ENCODE results near the gene ADIRF.
"Not testable (repeated sequence)": the region's sequence is repeated elsewhere in the genome, so short reads cannot be mapped to it uniquely, and the experiment has no call there.

ADIRF gene

DNA sequence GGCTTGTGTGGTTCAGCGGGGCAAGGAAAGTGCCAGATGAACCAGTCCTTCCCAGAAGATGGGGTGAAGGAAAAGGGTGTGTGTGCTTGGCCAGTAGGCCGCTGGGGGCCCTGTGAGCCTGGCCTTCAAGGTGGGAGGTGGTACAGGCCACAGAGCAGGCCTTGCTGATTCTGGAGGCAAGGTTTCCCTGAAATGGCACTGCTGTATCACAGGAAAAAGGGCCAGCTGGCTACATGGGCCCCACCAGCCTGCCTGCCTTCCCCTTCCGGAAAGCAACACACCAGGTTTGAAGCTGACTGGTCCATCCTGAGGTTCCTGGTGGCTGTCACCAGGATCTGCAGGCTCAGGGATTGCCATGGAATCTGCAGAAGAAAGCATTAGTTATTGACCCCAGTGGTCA lies 23.4 kb upstream of the ADIRF start:
- Histone ChIP-seq H3K4me3 (ENCODE audit: low read depth, low read length) (no peak overlapping the region), H3K27ac (no peak overlapping the region), H3K27me3 (replicated peaks) (no peaks in the 10 kb centered on the region), H3K36me3 (replicated peaks) (no peaks in the 10 kb centered on the region)
- DNase-seq: no peak
- TF ChIP-seq, protein P1, sequence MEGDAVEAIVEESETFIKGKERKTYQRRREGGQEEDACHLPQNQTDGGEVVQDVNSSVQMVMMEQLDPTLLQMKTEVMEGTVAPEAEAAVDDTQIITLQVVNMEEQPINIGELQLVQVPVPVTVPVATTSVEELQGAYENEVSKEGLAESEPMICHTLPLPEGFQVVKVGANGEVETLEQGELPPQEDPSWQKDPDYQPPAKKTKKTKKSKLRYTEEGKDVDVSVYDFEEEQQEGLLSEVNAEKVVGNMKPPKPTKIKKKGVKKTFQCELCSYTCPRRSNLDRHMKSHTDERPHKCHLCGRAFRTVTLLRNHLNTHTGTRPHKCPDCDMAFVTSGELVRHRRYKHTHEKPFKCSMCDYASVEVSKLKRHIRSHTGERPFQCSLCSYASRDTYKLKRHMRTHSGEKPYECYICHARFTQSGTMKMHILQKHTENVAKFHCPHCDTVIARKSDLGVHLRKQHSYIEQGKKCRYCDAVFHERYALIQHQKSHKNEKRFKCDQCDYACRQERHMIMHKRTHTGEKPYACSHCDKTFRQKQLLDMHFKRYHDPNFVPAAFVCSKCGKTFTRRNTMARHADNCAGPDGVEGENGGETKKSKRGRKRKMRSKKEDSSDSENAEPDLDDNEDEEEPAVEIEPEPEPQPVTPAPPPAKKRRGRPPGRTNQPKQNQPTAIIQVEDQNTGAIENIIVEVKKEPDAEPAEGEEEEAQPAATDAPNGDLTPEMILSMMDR (IDR thresholded peaks at IDR 0.05; ENCODE audit: low read depth, low read length, missing control alignments): no peak
- in situ Hi-C loops (cut with HindIII; ENCODE audit: low pct_ligation_motif_present, low sequenced_read_pairs): no loop called here

DNA sequence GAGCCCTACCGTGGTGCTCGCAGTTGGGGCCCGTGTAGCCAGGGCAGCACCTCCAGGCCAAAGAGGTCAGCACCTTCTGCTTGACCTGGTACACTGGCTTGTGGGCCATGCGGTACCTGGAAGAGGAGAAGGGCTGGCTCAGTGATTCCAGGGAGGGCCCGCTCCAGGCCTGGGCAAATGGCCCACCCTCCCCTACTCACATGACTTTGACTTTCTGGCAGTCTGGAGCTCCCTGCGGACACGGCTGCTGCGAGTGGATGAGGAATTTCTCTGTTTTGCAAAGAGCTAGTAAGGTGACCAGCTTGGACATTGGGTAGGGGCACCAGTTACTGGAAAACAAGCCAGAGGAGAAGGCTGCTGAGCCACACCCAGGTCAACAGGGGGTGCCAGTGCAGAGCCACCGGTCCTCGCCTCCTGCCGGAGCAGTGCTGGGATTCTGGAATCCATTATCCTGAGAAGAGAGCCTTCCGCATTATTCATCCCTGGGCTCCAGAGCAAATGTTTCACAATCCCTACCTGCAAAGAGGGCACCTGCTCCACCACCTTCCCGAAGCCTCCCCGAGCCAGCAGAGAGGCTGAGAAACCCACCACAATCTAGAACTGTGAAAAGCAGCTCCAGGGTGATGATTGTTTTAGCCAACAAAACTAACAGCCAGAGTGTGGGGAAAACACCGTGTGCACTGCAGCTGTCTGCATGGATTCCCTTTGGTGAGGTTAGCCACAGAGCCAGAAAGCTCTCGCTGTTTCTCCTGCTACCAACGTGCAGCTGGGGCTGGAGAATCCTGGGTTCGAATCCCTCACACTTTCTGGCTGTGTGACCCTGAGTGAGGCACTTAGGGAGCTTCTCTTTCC lies 22.7 kb upstream of the ADIRF start:
- Histone ChIP-seq H3K36me3 (replicated peaks) (no peaks in the 10 kb centered on the region), H3K27ac (no peak overlapping the region), H3K4me3 (ENCODE audit: low read depth, low read length) (no peak overlapping the region), H3K27me3 (replicated peaks) (no peaks in the 10 kb centered on the region)
- no peak for DNase-seq
- TF ChIP-seq, protein P1 (IDR thresholded peaks at IDR 0.05; ENCODE audit: low read depth, low read length, missing control alignments): peak; percentile 57
- in situ Hi-C loops (cut with HindIII; ENCODE audit: low pct_ligation_motif_present, low sequenced_read_pairs): no loop called here

DNA sequence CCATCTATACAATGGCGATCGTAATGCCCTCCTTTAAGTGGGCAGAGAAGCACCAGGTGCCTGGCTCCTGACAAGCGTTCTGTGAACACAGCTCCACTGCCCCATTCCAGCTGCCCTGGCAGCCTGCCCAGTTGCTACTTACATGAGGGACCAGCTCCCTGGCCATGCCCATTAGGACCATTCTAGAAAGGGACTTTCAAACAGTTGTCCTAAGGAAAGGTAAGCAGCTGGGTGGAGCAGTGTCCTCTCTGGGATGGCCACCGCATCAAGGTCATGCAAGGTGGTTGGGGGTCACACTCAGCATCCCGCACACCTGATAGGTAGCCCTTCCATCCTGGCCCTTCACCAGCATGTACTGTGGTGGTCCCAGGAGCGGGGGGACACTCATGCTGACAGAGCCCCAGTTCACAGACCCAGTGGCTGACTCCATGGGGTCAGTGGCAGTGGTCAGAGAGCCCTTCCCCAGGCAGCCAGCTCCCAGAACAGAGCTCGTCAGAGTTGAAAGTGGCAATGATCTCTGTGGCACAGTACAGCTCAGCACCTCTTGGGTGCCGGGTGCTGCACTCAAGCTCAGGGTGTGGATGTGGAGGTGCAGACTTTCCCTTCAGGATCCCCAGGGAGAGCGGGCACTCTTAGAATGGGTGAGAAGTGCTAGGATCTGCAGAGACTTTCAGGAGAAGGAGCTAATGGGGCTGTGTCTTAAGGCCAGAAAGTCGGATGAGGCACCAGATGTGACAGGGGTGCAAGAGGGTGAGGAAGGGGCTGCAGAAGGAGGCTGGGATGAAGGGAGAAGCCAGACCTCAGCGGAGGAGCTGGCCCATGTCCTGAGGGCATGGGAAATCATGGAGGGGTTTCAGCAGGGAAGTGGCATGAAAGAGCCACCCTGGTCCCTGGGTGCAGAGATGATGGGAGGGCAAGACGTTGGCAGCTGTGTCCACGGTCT lies 21.8 kb upstream of the ADIRF start:
- Histone ChIP-seq H3K27me3 (replicated peaks) (no peaks in the 10 kb centered on the region), H3K36me3 (replicated peaks) (no peaks in the 10 kb centered on the region), H3K4me3 (ENCODE audit: low read depth, low read length) (no peak overlapping the region), H3K27ac (no peak overlapping the region)
- DNase-seq: no peak
- TF ChIP-seq, protein P1 (IDR thresholded peaks at IDR 0.05; ENCODE audit: low read depth, low read length, missing control alignments): no peak
- in situ Hi-C loops (cut with HindIII; ENCODE audit: low pct_ligation_motif_present, low sequenced_read_pairs): no loop called here

DNA sequence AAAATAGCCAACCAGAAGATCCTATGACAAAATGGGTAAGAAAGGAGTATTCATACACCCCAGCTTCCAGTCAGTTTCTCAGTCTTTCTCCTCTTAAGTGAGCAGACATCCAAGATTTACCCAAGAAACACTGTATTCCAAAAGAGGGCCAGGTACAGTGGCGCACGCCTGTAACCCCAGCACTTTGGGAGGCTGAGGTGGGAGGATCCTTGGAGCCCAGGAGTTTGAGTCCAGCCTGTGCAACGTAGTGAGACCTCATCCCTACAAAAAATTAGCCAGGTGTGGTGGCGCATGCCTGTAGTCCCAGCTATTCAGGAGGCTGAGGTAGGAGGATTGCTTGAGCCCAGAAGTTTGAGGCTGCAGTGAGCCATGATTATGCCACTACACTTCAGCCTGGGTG lies 20.5 kb upstream of the ADIRF start:
- H3K36me3 ChIP-seq (replicated peaks); in situ Hi-C loops (cut with HindIII; ENCODE audit: low pct_ligation_motif_present, low sequenced_read_pairs); DNase-seq; H3K27ac ChIP-seq; H3K27me3 ChIP-seq (replicated peaks); H3K4me3 ChIP-seq (ENCODE audit: low read depth, low read length): not testable (repeated sequence)

DNA sequence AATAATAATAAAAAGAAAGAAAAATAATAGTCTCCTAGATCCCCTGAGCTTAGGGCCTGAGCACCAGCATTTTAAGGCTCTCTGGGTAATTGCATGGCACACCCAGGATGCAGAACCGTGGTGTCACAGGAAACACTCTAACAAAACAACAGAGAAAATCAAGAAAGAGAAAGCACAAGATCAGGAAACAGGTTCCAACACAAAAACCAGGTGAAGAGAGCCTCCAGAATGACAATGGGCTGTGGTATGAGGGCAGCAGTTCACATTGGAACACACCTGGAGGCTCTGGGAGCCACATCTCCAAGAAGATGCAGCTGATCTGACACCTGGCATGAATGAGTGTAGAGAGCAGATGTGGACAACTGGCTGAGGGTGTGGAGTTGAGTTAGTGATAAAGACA lies 17.9 kb upstream of the ADIRF start:
- in situ Hi-C loops (cut with HindIII; ENCODE audit: low pct_ligation_motif_present, low sequenced_read_pairs): no loop called here
- Histone ChIP-seq H3K4me3 (ENCODE audit: low read depth, low read length) (no peak overlapping the region), H3K27ac (no peak overlapping the region), H3K27me3 (replicated peaks) (no peaks in the 10 kb centered on the region), H3K36me3 (replicated peaks) (no peaks in the 10 kb centered on the region)
- no peak for DNase-seq
- TF ChIP-seq, protein P1 (IDR thresholded peaks at IDR 0.05; ENCODE audit: low read depth, low read length, missing control alignments): no peak

DNA sequence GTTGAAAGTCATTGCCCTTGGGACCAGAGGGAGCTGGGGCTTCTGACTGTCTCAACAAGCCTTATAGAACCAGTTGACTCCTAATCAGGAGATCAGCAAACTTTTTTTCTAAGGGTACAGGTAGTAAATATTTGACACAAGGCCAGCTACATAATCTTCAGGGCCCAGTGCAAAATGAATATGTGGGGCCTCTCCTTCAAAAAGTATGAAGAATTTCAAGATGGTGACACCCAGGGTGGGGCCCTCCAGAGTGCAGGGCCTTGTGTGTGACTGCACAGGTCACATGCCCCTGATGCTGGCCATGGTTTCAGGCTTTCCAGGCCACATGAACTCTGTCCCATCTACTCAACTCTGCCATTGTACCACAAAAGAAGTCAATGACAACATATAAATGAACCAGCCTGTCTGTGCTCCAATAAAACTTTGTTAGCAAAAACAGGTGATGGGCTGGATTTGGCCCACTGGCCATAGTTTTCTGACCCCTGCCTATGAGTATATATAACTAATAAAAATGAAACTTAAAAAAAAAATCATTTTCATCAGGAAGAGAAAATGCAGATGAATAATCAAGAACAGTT lies 17.0 kb upstream of the ADIRF start:
- no peak for DNase-seq
- in situ Hi-C loops (cut with HindIII; ENCODE audit: low pct_ligation_motif_present, low sequenced_read_pairs): no loop called here
- Histone ChIP-seq H3K4me3 (ENCODE audit: low read depth, low read length) (no peak overlapping the region), H3K36me3 (replicated peaks) (no peaks in the 10 kb centered on the region), H3K27ac (no peak overlapping the region), H3K27me3 (replicated peaks) (no peaks in the 10 kb centered on the region)
- TF ChIP-seq, protein P1 (IDR thresholded peaks at IDR 0.05; ENCODE audit: low read depth, low read length, missing control alignments): no peak

All from brain microvascular endothelial cell (primary cell).